ENCODE measurements around the gene CAPN10. TPM values are rescaled to one million over a fixed set of nuclear protein-coding genes. Genes with fewer than 3 reads are reported as not detected.

CAPN10 gene
- total RNA-seq, 1 donor from 2014 or later: 32.1 TPM

DNA sequence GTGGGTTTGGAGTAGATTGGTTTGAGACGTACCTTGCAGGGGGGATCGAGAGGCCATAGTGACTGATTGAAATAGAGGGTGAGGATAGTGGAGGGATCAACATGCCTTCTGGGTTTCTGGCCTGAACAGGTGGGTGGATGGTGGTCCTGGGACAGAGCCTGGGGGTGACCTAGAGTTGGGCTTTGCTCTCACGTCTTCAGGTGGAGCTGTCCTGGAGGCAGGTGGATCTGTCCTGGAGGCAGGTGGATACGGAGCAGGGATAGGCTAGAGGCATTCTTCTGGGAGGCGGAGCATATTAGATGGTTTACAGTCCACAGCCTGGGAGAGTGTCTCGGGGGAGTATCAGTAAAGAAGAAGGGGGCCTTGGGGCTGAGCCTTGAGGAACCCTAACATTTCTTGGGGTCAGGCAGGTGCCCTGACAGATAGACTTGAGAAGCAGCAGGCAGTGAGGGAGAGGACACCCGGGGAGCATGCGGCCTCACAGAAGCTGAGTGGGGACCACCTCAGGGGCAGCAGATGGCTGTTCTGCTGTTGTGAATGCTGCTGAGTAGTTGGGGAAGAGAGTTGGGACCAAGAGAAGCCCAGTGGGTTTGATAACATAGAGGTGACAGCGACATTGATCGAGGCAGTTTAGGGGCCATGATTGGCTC, 1.6 kb downstream of the CAPN10 start:
- DNase-seq (ENCODE audit: extremely low read depth, low read depth, low spot score): no peak

DNA sequence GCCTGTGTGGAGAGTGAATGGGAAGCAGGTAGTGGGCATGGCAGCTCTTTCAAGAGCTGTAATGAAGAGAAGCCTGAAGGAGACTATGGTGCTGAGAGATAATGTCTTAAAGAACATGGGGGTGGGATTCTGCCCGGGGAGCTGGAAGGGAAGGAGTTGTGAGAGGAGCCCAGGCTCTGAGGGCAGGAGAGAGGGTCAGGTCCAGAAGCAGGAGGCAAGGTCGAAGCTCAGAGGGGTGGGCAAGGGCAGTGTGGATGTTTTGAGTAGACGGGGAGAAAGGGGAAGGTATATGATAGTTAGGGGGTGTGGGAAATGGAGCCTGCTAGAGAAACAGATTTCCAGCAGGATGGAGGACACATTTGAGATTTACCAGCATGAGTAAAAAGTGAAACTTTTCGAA, 2.1 kb downstream of the CAPN10 start:
- no peak for DNase-seq (ENCODE audit: extremely low read depth, low read depth, low spot score)

DNA sequence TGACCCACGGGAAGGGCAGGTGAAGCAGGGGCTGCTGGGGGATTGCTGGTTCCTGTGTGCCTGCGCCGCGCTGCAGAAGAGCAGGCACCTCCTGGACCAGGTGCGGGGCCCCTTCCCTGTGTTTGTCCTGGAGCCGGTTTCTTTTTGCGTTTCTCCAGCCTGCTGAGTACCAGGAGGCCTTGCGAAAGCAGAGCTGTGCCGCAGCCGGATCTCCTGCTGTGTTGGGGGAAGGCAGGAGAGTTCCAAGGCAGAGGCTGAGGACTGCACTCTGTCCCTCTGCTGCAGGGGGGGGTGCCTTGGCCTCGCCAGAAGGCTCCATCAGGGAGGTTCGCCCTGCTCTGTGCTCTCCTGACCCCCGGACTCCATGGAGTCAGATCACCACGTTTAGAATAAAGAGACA, 2.8 kb downstream of the CAPN10 start:
- DNase-seq (ENCODE audit: extremely low read depth, low read depth, low spot score): no peak

DNA sequence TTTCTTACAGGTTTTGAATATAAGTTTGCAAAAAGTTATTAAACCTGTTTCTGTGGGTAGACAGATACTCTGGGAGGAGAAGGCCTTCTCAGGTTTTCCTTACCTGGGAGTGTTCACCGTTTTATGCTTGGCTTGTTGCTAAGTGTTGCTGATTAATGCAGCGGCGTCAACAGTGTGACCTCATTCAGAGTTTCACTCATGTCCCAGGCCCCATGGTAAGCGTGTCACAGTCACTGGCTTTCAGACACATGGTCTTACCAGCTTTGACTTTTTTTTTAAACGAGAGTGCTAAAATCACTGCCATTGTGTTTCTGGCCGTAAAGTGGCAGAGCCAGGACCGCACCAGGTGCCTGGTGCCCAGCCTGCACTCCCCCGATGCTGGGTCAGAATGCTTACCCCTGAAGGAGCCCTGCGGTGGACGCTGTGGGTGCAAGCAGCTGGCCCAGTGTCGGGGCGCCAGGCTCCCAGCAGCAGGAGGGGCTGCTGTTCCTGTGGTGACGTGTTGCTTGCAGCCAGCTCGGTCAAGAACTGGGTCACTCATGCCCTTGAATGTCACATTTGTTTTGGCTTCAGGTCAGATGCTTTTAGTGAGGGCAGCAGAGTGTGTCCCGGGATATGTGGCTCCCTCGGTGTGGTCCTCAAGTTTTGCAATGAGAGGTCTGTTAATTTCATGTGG, 3.5 kb downstream of the CAPN10 start:
- no peak for DNase-seq (ENCODE audit: extremely low read depth, low read depth, low spot score)

DNA sequence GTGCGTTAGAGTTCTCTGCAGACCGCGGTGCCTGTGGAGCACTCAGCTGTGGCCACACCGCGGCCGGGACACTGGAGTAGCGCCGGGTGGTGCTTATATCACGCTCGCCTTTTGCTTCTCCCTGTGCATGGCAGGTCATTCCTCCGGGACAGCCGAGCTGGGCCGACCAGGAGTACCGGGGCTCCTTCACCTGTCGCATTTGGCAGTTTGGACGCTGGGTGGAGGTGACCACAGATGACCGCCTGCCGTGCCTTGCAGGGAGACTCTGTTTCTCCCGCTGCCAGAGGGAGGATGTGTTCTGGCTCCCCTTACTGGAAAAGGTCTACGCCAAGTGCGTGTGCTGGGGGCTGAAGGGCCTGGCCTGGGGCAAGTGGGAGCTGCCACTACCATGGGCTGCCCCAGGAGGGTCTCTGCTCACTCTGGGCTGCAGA, 4.2 kb downstream of the CAPN10 start:
- DNase-seq (ENCODE audit: extremely low read depth, low read depth, low spot score): no peak

DNA sequence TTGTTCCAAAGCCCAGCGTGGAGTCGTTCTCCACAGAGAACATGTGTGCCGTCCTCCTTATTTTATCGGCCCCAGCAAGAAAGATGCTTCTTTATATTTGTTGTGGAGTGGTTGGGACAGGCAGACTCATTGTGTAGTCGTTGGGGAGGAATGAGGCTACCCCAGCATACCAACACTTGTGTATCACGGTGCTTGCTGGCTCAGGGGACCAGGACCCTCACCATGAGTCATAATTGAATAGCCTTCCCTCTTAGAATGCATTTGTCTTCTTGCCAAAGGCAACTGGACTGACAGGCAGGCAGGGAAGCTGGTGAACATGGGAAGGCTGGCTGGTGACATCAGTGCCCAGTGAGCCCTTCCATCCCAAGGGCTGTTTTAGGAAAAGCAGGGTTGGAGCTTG, 4.7 kb downstream of the CAPN10 start:
- DNase-seq (ENCODE audit: extremely low read depth, low read depth, low spot score): no peak

DNA sequence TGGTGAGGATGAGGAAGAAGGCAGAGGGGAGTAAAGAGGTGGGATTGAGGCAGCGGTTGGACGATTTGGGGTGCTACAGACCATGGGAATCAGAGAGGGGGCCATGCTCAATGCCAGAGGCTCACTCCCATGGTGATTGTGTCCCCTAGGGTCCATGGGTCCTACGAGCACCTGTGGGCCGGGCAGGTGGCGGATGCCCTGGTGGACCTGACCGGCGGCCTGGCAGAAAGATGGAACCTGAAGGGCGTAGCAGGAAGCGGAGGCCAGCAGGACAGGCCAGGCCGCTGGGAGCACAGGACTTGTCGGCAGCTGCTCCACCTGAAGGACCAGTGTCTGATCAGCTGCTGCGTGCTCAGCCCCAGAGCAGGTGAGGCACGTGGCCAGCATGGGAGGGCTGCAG, 5.2 kb downstream of the CAPN10 start:
- DNase-seq (ENCODE audit: extremely low read depth, low read depth, low spot score): no peak

DNA sequence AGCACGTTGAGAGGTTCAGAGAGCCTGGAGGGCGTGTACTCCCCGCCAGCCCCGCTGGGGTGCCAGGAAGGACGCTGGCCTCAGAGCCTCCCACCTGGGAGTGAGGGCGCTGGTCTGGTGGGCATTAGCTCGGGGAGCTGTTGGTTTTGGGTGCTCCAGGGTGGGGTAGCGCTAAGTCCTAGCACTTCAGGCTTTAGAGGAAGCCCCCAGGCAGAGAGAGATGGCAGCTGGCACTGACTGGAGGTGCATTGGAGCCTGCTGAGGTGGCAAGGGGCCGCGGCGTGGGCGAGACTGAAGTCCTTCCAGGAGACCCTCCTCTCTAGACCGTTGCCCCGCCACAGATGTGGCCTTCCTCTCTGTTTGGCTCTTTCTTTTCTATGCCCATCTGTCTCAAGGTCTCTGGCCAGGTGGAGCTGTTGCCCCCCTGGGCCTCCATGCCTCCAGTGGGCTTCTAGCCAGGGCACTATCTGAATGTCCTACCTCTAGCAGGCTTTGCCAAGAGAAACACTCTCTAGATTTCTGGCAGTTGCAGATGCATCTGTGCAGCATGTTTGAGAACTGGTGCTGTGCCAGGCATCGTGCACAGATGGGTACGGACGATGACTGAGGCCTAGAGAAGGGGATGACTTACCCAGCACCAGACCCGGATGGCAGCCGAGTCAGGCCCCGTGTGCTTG, 6.6 kb downstream of the CAPN10 start:
- DNase-seq (ENCODE audit: extremely low read depth, low read depth, low spot score): no peak

DNA sequence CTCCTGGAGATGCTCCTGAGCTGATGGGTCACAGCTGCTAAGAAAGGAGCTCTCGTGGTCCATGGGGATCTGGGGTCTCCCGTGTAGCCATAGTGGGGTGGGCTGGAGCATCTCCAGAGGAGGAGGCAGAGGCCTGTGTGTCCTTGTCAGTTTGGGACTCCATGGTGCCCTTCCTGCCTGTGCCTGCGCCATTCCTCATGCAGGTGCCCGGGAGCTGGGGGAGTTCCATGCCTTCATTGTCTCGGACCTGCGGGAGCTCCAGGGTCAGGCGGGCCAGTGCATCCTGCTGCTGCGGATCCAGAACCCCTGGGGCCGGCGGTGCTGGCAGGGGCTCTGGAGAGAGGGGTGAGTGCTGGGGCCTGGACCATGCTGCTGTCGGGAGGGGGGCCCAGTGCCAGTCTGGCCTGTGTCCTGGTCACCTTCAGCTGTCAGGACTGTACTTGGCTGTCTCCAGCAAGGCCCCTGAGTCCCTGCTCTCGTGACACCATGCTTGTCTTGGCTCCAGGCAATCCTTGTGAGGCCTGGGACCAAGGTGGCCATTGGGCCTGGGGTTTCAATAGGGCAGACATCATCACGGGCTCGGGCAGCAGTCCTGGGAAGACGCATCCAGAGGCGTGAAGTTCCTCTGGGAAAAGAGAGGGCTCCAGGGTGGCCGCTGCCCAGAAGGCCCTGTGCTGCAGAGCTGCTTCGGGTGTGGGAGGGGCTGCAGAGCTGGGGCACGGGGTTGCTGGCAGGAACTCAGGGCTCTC, 7.3 kb downstream of the CAPN10 start:
- no peak for DNase-seq (ENCODE audit: extremely low read depth, low read depth, low spot score)

DNA sequence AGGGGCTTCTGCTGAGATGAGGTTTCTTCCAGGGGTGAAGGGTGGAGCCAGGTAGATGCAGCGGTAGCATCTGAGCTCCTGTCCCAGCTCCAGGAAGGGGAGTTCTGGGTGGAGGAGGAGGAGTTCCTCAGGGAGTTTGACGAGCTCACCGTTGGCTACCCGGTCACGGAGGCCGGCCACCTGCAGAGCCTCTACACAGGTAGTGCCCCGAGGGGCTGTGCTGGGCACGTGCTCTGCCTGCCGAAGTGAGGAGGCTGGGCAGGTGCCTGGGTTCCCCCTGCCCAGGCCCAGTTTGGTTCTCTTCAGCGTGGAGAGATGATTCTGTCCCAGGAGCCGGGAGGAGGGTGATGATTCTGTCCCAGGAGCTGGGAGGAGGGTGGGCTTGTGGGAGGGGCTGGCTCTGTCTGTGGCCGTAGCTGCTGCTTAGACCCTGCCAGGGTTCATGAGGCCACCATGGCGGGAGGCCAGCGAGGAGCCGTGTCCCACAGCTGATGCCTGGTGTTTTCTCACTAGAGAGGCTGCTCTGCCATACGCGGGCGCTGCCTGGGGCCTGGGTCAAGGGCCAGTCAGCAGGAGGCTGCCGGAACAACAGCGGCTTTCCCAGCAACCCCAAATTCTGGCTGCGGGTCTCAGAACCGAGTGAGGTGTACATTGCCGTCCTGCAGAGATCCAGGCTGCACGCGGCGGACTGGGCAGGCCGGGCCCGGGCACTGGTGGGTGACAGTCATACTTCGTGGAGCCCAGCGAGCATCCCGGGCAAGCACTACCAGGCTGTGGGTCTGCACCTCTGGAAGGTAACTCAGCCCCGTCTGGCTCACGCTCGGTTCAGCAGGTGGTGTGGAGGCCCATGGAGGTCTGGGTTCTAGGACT, 8.2 kb downstream of the CAPN10 start:
- no peak for DNase-seq (ENCODE audit: extremely low read depth, low read depth, low spot score)

DNA sequence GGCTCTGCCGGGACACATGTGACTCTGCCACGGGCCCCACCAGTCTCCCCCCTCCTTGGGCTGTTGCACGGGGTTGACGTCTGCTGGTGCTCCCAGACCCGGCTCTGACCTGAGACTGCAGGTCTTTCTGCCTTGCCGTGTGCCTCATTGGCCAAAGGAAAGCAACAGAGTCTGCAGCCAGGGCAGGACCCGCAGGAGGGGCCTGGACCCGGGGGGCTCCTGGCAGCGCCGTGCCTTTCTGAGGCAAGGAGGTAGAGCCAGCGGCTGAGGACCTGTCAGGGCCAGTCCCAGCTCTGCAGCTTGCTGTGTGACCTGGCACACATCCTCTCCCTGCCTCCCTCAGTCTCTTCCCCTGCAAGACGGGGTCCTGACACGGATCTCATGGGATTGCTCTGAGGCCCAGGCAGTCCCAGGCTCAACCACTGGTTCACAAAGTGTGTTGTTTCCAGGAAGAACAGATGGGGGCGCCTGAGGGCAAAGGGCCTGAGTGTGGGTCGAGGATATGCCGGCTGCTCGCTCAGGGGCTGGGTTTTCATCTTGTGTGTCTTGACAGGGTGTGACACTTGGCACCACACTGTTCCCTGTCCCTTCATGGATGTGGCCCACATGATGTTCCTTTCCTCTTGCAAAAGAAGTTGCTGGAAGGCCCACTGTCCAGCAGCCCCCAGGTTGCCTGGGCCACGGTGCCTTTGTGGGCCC, 9.0 kb downstream of the CAPN10 start:
- DNase-seq (ENCODE audit: extremely low read depth, low read depth, low spot score): no peak

DNA sequence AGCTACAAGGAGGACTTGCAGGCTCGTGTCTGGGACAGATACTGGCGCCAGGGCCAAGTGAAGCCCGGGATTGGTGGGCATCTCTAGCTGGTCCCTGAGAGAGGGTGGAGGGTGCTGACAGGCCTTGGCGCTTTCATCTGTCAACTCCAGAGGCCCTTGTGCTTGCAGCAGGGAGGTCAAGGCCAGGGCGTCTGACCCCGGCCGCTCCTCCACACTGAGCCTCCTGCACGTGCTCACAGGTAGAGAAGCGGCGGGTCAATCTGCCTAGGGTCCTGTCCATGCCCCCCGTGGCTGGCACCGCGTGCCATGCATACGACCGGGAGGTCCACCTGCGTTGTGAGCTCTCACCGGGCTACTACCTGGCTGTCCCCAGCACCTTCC, 9.5 kb downstream of the CAPN10 start:
- no peak for DNase-seq (ENCODE audit: extremely low read depth, low read depth, low spot score)

DNA sequence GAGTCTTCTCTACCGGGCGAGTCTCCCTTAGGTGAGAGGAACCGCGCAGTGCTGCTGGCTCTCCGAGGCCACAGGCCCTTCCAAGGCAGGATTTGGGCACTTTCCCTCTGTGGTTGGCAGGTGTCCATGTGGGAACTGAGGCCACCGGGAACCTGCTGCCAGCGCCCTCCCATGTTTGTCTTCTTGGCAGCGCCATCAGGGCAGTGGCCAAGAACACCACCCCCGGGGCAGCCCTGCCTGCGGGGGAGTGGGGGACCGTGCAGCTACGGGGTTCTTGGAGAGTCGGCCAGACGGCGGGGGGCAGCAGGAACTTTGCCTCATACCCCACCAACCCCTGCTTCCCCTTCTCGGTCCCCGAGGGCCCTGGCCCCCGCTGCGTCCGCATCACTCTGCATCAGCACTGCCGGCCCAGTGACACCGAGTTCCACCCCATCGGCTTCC, 10.0 kb downstream of the CAPN10 start:
- no peak for DNase-seq (ENCODE audit: extremely low read depth, low read depth, low spot score)

DNA sequence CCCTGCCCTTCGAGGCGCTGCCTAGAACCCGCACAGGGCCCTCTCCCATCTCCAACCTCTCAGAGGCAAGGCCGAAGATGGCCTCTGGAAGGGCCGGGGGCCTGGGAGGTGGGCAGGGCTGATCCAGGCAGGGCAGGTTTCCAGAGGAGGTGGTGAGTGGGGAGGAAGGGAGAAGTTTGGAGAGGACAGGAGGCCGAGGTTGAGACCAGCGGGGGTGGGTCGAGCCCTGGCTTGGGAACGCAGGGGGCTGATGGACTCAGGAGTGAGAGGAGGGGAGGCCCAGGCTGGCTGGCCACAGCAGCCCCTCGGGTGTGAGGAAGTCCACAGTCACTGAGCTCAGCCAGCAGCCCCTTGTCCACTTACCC, 10.5 kb downstream of the CAPN10 start:
- no peak for DNase-seq (ENCODE audit: extremely low read depth, low read depth, low spot score)

DNA sequence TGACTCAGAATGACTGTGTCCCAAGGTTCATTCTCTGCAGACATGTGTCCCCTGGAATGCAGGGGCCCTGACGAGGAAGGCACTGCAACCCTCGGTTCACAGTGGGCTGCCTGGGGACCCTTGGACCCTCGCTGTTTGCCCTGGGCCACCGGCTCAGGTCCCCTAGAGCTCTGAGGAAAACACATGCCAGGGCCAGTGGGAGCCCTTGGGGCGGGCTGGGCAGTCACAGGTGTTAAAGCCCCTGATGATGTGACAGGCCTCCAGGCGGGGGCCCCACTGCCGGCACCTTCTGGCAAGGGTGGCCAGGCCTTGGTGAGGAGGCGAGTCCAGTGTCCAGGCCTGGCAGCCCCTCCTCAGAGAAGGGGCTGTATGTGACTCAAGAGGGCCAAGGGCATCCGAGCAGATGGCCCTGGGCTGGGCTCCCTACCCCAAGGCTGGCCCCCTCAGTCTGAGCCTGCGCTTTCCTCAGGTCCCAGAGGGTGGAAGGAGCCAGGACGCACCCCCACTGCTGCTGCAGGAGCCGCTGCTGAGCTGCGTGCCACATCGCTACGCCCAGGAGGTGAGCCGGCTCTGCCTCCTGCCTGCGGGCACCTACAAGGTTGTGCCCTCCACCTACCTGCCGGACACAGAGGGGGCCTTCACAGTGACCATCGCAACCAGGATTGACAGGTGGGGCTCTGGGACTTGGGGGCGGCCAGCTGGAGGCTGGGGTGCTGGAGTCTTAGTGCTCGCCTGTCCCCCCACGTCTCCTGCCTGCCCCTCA, 11.1 kb downstream of the CAPN10 start:
- no peak for DNase-seq (ENCODE audit: extremely low read depth, low read depth, low spot score)

DNA sequence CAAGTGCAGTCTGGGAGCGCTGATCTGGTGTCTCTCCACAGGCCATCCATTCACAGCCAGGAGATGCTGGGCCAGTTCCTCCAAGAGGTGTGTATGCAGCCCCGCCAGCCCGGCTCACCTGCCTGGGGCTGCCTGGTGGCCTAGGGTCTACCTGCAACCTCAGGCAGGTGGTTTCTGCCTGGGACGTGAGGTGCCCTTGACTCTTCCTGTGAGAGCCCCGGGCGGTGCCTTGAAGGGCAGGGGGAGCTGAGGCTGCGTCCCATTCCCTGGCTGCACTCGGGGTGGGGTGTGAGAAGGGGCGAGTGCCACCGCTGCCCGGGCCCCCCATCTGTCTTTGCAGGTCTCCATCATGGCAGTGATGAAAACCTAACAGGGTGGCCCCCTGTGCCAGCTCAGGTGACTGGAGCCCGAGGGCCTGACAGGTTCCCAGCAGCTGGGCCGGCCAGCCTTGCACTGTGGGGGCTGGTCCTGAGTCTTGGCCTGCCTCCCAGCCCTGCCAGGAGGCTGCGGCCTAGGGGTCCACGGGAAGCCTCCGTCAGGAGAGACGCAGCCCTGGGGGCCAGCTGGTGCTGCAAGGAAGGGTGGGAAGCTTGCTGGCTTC, 11.9 kb downstream of the CAPN10 start:
- DNase-seq (ENCODE audit: extremely low read depth, low read depth, low spot score): no peak

DNA sequence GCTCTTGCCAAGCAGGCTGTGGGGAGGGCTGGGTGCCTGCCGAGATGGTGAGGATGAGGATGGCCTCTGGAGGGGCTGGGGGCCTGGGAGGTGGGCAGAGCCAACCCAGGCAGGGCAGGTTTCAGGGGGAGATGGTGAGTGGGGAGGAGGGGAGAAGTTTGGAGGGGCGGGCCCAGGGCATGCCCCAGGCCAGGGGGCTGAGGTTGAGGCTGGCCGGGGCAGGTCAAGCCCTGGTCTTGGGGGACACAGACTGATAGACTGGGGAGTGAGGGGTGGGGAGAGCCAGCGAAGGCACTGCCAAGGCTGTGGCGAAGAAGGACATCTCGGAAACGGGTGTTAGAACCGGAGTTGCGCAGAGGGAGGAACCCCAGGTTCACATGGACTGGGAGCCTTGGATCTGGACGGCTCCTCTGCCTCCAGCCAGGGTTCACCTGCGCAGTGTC, 12.6 kb downstream of the CAPN10 start:
- DNase-seq (ENCODE audit: extremely low read depth, low read depth, low spot score): no peak

DNA sequence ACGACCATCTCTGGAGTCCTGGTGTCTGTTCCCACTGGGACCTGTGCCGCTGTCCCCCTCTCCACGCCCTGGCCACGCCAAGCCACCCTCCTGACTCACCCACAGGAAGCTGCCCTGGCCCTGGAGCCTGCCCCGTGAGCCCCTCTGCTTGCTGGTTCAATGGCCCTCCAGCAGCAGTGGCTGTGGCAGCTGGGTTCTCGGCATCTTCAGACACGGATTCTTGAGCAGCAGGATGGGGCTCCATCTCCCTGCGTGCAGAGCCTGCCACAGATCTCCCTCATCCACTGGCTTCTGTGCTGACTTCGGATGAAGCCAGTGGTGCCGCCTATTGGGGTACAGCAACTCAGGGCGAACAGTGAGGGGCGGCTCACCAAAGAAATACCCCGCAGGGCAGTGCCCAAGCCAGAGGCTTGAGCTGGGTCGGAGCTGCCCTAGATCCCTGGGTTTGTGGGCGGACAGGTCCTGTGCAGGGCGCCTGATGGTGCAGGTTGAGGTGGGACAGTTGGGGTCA, 14.0 kb downstream of the CAPN10 start:
- no peak for DNase-seq (ENCODE audit: extremely low read depth, low read depth, low spot score)
